Measurements from ENCODE around the gene ZSWIM6.

GRCh38 chr5:61582205-61582820 is 250.3 kb downstream of the ZSWIM6 start:
- TF ChIP-seq CTCF (conservative IDR thresholded peaks at IDR 0.05; ENCODE audit: low read depth, low read length) (no peak), EZH2phosphoT487 (IDR thresholded peaks at IDR 0.05; ENCODE audit: borderline replicate concordance, low read length) (no peak)

Measured in PC-3 (cell line).